ENCODE data around the gene ARMC6.

- no peak for TF ChIP-seq EZH2 (IDR thresholded peaks at IDR 0.05; ENCODE audit: low read length, unreplicated experiment)
- TF ChIP-seq, protein P1, sequence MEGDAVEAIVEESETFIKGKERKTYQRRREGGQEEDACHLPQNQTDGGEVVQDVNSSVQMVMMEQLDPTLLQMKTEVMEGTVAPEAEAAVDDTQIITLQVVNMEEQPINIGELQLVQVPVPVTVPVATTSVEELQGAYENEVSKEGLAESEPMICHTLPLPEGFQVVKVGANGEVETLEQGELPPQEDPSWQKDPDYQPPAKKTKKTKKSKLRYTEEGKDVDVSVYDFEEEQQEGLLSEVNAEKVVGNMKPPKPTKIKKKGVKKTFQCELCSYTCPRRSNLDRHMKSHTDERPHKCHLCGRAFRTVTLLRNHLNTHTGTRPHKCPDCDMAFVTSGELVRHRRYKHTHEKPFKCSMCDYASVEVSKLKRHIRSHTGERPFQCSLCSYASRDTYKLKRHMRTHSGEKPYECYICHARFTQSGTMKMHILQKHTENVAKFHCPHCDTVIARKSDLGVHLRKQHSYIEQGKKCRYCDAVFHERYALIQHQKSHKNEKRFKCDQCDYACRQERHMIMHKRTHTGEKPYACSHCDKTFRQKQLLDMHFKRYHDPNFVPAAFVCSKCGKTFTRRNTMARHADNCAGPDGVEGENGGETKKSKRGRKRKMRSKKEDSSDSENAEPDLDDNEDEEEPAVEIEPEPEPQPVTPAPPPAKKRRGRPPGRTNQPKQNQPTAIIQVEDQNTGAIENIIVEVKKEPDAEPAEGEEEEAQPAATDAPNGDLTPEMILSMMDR (conservative IDR thresholded peaks at IDR 0.05; ENCODE audit: low read depth, low read length) = no peak
Measured at GRCh38 chr19:19074196-19074882, 40.9 kb downstream of the ARMC6 start.

Measured in PC-3 (cell line).